Body of pancreas (tissue), 4 donors: Measurements from ENCODE around the gene NTRK1. TPM values are rescaled to one million over a fixed set of nuclear protein-coding genes. Genes with fewer than 3 reads are reported as not detected.
A peak's percentile ranks its signal among the peaks of the same experiment; 100 is the strongest.

Experiments used
- ATAC-seq: fragments of 150-250 bp; one replicate; pipeline ENCODE4 v1.9.1; 2016
- DNase-seq, 4 donors: peaks; one replicate each; pipeline ENCODE4 v3.0.0-alpha.2; 2019
- H3K27ac ChIP-seq, 4 donors: fragments of 200-600 bp; sonication (generic); 1 replicate in 3 of 4; 2 replicates in 1 of 4; pipeline versions ENCODE4 v1.5.1 to v1.6.1; 2016 to 2019; ENCODE audit warnings: mild to moderate bottlenecking in 1 of 4, mixed read lengths in 1 of 4, moderate library complexity in 1 of 4
- H3K27me3 ChIP-seq, 2 donors: fragments of 200-600 bp; sonication (generic); one replicate each; pipeline ENCODE4 v1.6.0; 2016; ENCODE audit warnings: mild to moderate bottlenecking in 1 of 2
- H3K36me3 ChIP-seq, 2 donors: fragments of 200-600 bp; sonication (generic); replicated peaks in 1 of 2; 2 replicates each; pipeline ENCODE4 v1.5.1; 2016; ENCODE audit warnings: low read depth in 2 of 2; ENCODE audit not compliant: insufficient read depth in 1 of 2
- H3K4me1 ChIP-seq: fragments of 200-600 bp; sonication (generic); one replicate; pipeline ENCODE4 v1.6.0; 2016
- H3K4me3 ChIP-seq, 2 donors: fragments of 200-600 bp; sonication (generic); 1 replicate in 1 of 2; 2 replicates in 1 of 2; pipeline ENCODE4 v1.5.1; 2016 to 2019
- H3K9me3 ChIP-seq, 3 donors: fragments of 200-600 bp; sonication (generic); 1 replicate in 2 of 3; 2 replicates in 1 of 3; pipeline ENCODE4 v1.5.1; 2016
- POLR2A ChIP-seq, 3 donors: fragments of 450-650 bp; IDR thresholded peaks; one replicate each; pipeline ENCODE4 v1.6.1; 2016; ENCODE audit warnings: antibody characterized with exemption in 3 of 3, mild to moderate bottlenecking in 2 of 3
- WGBS, 2 donors: methylation state at CpG; one replicate each; pipeline ENCODE4 v1.1.5; 2017; 5-methylcytosine and 5-hydroxymethylcytosine counted together
- intact Hi-C: fragments of 100-400 bp; cut with DNase I; formaldehyde crosslinking; loops from one replicate; pipeline ENCODE4 v1.15.1; 2023
- total RNA-seq, 2 donors: library from RNA; depleted of rRNA; stranded (reverse); fragments of >200 nt; gene quantifications; one replicate each; pipeline ENCODE4 v1.1.0, GENCODE V29; 2016
- TF ChIP-seq, protein P1 (sequence below), 7 experiments: fragments of 450-650 bp in 4 of 7; fragments of 200-600 bp in 3 of 7; sonication (generic) in 3 of 7; IDR thresholded peaks; one replicate each; pipeline ENCODE4 v1.5.1; 2016 to 2019; ENCODE audit warnings: antibody characterized with exemption in 7 of 7

NTRK1 gene
- total RNA-seq, 2 donors from 2014 or later = 0.99 TPM; not detected in 1

DNA sequence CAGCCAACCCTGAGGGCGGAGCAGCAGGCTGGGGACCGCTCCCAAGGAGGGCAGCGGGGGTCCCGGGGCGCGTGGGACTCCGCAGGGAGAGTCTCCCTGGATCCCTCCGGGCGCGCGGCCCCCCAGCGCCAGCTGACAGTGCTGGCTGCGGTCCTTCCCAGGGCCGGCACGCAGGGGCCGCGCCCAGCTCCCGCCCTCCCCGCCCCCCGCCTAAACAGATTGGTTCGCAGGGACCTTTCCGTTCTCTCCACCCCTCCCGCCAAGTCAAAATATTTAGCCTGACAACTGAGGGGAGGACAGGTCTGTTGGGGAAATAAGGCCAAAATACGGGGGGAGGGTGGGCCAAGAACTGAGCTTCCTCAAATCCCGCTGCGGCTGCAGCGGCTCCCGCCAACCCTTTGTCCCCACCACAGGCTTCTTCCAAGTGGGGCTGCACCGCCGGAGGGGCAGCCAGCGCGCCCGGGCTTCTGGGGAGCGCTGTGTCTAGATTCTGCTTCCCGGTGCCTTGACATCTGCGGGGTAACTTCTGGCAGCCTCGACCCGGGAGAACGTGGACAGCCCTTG is 1.6 kb upstream of the NTRK1 start, which contains the start of gene INSRR:
Gene INSRR (minus strand): TSS at position 159 of the 564 bp plus-strand sequence. CDS start 496 bp downstream, outside the sequence.
- peaks cover 0 to 8% of the 10 kb centered on the region in 2 donors for H3K27me3 ChIP-seq
- H3K4me3 ChIP-seq = no peak within 1 kb of the TSS
- intact Hi-C loops = no loop called here
- no peak for TF ChIP-seq POLR2A (IDR thresholded peaks at IDR 0.05)
- TF ChIP-seq, protein P1, sequence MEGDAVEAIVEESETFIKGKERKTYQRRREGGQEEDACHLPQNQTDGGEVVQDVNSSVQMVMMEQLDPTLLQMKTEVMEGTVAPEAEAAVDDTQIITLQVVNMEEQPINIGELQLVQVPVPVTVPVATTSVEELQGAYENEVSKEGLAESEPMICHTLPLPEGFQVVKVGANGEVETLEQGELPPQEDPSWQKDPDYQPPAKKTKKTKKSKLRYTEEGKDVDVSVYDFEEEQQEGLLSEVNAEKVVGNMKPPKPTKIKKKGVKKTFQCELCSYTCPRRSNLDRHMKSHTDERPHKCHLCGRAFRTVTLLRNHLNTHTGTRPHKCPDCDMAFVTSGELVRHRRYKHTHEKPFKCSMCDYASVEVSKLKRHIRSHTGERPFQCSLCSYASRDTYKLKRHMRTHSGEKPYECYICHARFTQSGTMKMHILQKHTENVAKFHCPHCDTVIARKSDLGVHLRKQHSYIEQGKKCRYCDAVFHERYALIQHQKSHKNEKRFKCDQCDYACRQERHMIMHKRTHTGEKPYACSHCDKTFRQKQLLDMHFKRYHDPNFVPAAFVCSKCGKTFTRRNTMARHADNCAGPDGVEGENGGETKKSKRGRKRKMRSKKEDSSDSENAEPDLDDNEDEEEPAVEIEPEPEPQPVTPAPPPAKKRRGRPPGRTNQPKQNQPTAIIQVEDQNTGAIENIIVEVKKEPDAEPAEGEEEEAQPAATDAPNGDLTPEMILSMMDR (IDR thresholded peaks at IDR 0.05) = no peak
- no peak within 1 kb of the TSS for H3K27ac ChIP-seq
- DNase-seq (peak in 1 of 4 donors; percentile 6), ATAC-seq (peak; percentile 13)
- no peaks in the 10 kb centered on the region for H3K9me3 ChIP-seq
- no peaks in the 10 kb centered on the region for H3K36me3 ChIP-seq
- peaks cover 33% of the 10 kb centered on the region for H3K4me1 ChIP-seq
- WGBS, 2 donors = 6 to 15% methylated on average over 5 to 30 of the region's 39 CpGs

DNA sequence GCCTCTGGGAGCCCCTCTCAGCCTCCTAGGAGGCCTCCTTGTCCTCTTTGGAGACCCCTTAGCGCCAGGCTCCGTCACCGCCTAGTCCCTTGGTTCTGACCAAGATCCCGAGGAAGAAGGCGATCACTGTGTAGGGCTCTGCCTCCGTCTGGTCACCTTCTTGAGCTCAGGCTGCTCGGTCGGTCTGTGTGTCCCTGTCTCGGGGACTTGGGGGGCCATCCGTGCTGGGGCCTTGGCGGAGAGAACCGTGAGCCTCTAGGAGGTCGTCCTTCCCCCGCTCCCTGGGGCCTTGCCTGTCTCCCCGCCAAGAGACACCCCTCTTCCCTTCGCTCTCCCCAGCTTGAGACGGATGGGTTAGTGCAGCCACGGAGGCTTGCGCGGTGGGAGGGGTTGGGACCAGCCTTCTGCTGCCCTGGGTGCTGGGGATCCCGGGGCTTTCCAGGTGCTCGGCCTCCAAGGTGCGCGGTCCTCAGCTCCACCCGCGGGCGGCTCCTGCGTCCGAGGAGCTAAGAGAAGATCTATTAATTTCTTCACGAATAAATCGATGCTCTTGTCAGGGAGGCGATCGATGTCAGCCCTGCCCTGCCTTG is 1.0 kb upstream of the NTRK1 start:
- WGBS, 2 donors = 1 to 3% methylated on average over 19 to 33 of the region's 33 CpGs
- TF ChIP-seq, protein P1 (IDR thresholded peaks at IDR 0.05) = no peak
- TF ChIP-seq POLR2A (IDR thresholded peaks at IDR 0.05) = no peak
- H3K9me3 ChIP-seq = no peaks in the 10 kb centered on the region
- peak; percentile 44 for ATAC-seq
- no peak overlapping the region for H3K4me3 ChIP-seq
- H3K4me1 ChIP-seq = peaks cover 33% of the 10 kb centered on the region
- no peaks in the 10 kb centered on the region for H3K36me3 ChIP-seq
- H3K27me3 ChIP-seq = peaks cover 0 to 8% of the 10 kb centered on the region in 2 donors
- intact Hi-C loops = no loop called here
- no peak overlapping the region for H3K27ac ChIP-seq
- peak in 2 of 4 donors; percentile 12 to 24 for DNase-seq

DNA sequence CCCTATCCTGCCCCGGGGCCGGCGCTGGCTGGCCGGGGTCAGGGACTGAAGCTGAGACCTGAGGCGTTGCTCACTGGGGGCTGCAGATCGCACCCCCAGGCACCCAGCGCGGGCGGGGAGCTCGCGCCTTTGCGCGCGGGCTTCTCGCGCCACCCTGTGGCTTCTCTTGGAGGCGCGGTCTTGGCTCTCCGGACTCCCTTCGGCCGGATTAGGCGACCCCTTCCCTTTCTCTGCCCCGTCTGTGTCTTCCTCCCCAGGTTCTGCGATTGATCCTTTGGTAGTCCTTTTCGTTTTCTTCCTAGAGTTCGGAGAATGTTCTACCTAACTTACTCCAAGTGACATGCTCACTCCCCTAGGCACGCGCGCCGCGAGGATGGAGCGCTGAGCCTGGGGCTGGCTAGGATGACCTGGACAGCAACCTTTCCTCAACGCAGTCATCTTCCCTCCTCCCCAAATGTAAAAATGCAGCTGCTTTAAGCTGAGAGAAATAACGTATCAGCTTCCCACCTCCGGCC is 495 bp upstream of the NTRK1 start:
- DNase-seq (peak; percentile 19 to 52 (median 43)), ATAC-seq (peak; percentile 70)
- intact Hi-C loops = no loop called here
- no peaks in the 10 kb centered on the region for H3K9me3 ChIP-seq
- H3K4me3 ChIP-seq = no peak overlapping the region
- H3K27me3 ChIP-seq = peaks cover 0 to 8% of the 10 kb centered on the region in 2 donors
- peaks cover 33% of the 10 kb centered on the region for H3K4me1 ChIP-seq
- TF ChIP-seq, protein P1 (IDR thresholded peaks at IDR 0.05) = peak; percentile 54 to 88 (median 74)
- no peak for TF ChIP-seq POLR2A (IDR thresholded peaks at IDR 0.05)
- H3K36me3 ChIP-seq = no peaks in the 10 kb centered on the region
- 3% methylated on average over 25 to 35 of the region's 35 CpGs for WGBS, 2 donors
- H3K27ac ChIP-seq = no peak overlapping the region

DNA sequence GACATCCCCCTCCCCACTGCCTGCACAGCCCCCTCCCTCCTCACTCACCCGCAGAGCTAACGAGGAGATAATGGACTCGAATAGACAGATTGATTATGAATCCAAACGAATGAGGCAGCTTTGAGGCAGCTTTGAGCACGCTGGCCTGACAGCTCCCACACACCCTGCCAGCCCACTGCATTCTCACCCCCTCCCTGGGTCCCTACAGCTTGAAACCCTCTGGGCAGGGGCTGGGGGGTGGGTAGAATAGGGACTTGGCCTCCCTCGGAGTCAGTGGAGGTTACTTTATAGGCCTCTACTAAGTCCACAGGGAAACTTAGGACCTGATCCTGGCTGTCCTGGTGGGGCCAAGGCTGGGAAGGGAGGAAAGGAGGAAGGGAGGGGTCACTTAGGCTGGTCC is 1.9 kb downstream of the NTRK1 start:
- H3K27me3 ChIP-seq = peaks cover 0 to 8% of the 10 kb centered on the region in 2 donors
- no peak overlapping the region for H3K27ac ChIP-seq
- no peak for DNase-seq
- H3K9me3 ChIP-seq = no peaks in the 10 kb centered on the region
- H3K4me3 ChIP-seq = no peak overlapping the region
- 68 to 76% methylated on average over 6 of the region's 6 CpGs for WGBS, 2 donors
- no peak for TF ChIP-seq POLR2A (IDR thresholded peaks at IDR 0.05)
- TF ChIP-seq, protein P1 (IDR thresholded peaks at IDR 0.05) = no peak
- ATAC-seq = no peak
- H3K36me3 ChIP-seq = no peaks in the 10 kb centered on the region
- intact Hi-C loops = no loop called here
- peaks cover 33% of the 10 kb centered on the region for H3K4me1 ChIP-seq
